Peyer's patch (tissue), 4 donors: ENCODE measurements around the gene NAAA.

Source experiments
- CTCF ChIP-seq, 6 experiments: fragments of 450-650 bp in 4 of 6; fragments of 200-600 bp in 2 of 6; sonication (generic) in 1 of 6; IDR thresholded peaks; one replicate each; pipeline ENCODE4 v1.5.1; 2017 to 2019; ENCODE audit warnings: antibody characterized with exemption in 6 of 6, mild to moderate bottlenecking in 3 of 6, moderate library complexity in 1 of 6
- POLR2A ChIP-seq, 2 donors: fragments of 450-650 bp; IDR thresholded peaks; one replicate each; pipeline ENCODE4 v1.5.1; 2017; ENCODE audit warnings: antibody characterized with exemption in 2 of 2, mild to moderate bottlenecking in 2 of 2, moderate library complexity in 2 of 2

GRCh38 chr4:75902352-75902751 lies 38.5 kb downstream of the NAAA start, which contains the start of gene PPEF2:
- TF ChIP-seq POLR2A (IDR thresholded peaks at IDR 0.05) (no peak), CTCF (IDR thresholded peaks at IDR 0.05) (no peak)
